BLaER1 (cell line): ENCODE data around the gene MCMBP.
"Not testable (repeated sequence)": the region's sequence is repeated elsewhere in the genome, so short reads cannot be mapped to it uniquely, and the experiment has no call there.

ENCODE experiments used
- H3K27ac ChIP-seq: shearing (Covaris generic); formaldehyde crosslinking; 2 replicates; pipeline ENCODE4 v1.8.1; 2022
- H3K27me3 ChIP-seq: shearing (Covaris generic); formaldehyde crosslinking; 2 replicates; pipeline ENCODE4 v1.8.1; 2022
- H3K36me3 ChIP-seq: shearing (Covaris generic); formaldehyde crosslinking; 2 replicates; pipeline ENCODE4 v1.8.1; 2022
- H3K4me1 ChIP-seq: shearing (Covaris generic); formaldehyde crosslinking; 2 replicates; pipeline ENCODE4 v1.8.1; 2022
- H3K4me2 ChIP-seq: shearing (Covaris generic); formaldehyde crosslinking; 2 replicates; pipeline ENCODE4 v1.8.1; 2022
- H3K4me3 ChIP-seq: shearing (Covaris generic); formaldehyde crosslinking; 2 replicates; pipeline ENCODE4 v1.8.1; 2022
- H3K9ac ChIP-seq: shearing (Covaris generic); formaldehyde crosslinking; 2 replicates; pipeline ENCODE4 v1.8.1; 2022
- H3K9me3 ChIP-seq: shearing (Covaris generic); formaldehyde crosslinking; 2 replicates; pipeline ENCODE4 v1.8.1; 2022
- H4K20me1 ChIP-seq: shearing (Covaris generic); formaldehyde crosslinking; 2 replicates; pipeline ENCODE4 v1.8.1; 2022
- Cebpa-rat ChIP-seq: shearing (Covaris generic); IDR thresholded peaks from 2 replicates; pipeline ENCODE4 v1.8.1; 2022

The MCMBP gene

DNA sequence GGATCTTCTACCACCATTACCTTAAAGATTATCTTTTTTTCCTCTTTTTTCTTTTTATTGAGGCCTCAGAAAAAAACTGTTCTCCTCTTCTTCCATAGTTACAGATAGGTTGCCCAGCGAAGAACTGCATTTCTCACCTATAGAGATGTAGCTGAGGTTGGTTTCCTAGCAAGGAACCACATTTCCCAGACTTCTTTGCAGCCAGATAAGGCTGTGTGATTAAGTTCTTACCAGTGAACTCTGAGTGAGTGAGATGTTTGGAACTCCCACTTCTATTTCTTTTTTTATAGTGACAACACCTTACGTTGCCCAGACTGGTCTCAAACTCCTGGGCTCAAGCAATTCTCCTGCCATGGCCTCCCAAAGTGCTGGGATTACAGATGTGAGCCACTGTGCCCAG is 5.9 kb upstream of the MCMBP start:
- no peaks in the 10 kb centered on the region for H3K36me3 ChIP-seq
- peaks cover 10% of the 10 kb centered on the region for H3K4me1 ChIP-seq
- no peak overlapping the region for H3K4me3 ChIP-seq
- no peak overlapping the region for H3K9ac ChIP-seq
- H3K4me2 ChIP-seq: no peak overlapping the region
- TF ChIP-seq Cebpa-rat: no peak
- H3K9me3 ChIP-seq: 0 out of 2 replicates have a peak, but pooled peaks cover 7% of the 10 kb centered on the region
- H3K27me3 ChIP-seq: no peaks in the 10 kb centered on the region
- H3K27ac ChIP-seq: no peak overlapping the region
- H4K20me1 ChIP-seq: no peaks in the 10 kb centered on the region

DNA sequence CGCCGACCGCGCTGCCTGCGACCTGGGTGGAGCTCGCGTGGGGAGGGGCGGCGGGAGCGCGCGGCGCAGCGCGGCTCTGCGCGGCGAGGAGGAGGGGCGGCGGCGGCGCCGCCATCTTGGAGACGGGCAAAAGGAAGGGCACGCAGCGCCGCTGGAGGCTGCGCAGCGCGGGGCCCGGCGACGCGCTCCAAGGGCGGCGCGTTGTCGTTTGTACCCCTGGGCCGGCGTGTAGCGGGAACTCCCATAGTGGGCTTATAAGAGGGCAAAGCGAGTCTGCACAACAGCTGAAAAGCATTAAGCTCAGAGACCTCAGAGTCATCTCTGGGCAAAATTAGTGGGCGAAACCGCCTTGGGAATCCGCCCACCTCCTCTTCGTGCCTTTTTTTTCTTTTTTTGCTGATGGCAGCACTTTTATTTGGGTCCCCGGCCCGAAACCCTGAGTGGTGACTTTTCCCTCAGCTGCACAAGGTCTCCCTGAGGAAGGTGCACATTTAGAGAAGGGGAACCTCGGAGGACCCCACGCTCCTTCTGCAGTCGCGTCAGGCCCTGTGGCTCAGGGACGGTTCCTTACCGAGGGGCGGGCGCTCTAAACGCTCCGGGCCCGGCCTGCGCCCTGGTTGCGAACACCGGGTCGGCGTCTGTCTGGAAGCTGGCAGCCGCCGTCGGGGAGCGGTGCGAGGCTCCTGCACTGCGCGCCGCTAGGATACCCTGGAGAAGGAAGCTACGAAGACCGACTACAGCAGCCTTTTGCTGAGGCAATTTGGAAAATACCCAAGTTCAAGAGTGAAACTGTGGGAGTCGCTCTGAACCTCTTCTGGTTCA is 428 bp upstream of the MCMBP start:
- H3K4me1 ChIP-seq: peaks cover 44% of the 10 kb centered on the region
- peaks cover 40% of the 10 kb centered on the region for H4K20me1 ChIP-seq
- H3K4me3 ChIP-seq: peak overlapping the region; percentile 92
- 0 out of 2 replicates have a peak, but pooled peaks cover 3% of the 10 kb centered on the region for H3K9me3 ChIP-seq
- peak overlapping the region; percentile 85 for H3K4me2 ChIP-seq
- peak overlapping the region; percentile 97 for H3K9ac ChIP-seq
- H3K27ac ChIP-seq: peak overlapping the region; percentile 98
- no peaks in the 10 kb centered on the region for H3K27me3 ChIP-seq
- TF ChIP-seq Cebpa-rat: no peak
- peaks cover 15% of the 10 kb centered on the region for H3K36me3 ChIP-seq

- H3K4me3 ChIP-seq: peak overlapping the region; percentile 92
- peaks cover 51% of the 10 kb centered on the region for H4K20me1 ChIP-seq
- H3K9me3 ChIP-seq: peaks cover 13% of the 10 kb centered on the region; the same call in 1 of the 2 replicates
- peak; percentile 56; the same call in 1 of the 2 replicates for TF ChIP-seq Cebpa-rat
- peak overlapping the region; percentile 98 for H3K27ac ChIP-seq
- H3K9ac ChIP-seq: peak overlapping the region; percentile 97
- peaks cover 52% of the 10 kb centered on the region for H3K4me1 ChIP-seq
- peak overlapping the region; percentile 85 for H3K4me2 ChIP-seq
- H3K27me3 ChIP-seq: no peaks in the 10 kb centered on the region
- H3K36me3 ChIP-seq: peaks cover 25% of the 10 kb centered on the region
Measured at GRCh38 chr10:119871881-119872609, 598 bp downstream of the MCMBP start.

GRCh38 chr10:119869398-119869797 is 3.2 kb downstream of the MCMBP start:
- H4K20me1 ChIP-seq: peaks cover 71% of the 10 kb centered on the region
- H3K9ac ChIP-seq: not testable (repeated sequence)

GRCh38 chr10:119867317-119867716 is 5.3 kb downstream of the MCMBP start:
- H3K4me1 ChIP-seq: peaks cover 41% of the 10 kb centered on the region

More at GRCh38 chr10:119869398-119869797, 3.2 kb downstream of the MCMBP start:
- Histone ChIP-seq H3K4me2 (peak overlapping the region; percentile 85; the same call in 1 of the 2 replicates), H3K9me3 (peaks cover 40% of the 10 kb centered on the region), H3K36me3 (peaks cover 51% of the 10 kb centered on the region), H3K4me1 (peaks cover 51% of the 10 kb centered on the region)
- not testable (repeated sequence) for H3K27me3 ChIP-seq, H3K4me3 ChIP-seq, H3K27ac ChIP-seq

DNA sequence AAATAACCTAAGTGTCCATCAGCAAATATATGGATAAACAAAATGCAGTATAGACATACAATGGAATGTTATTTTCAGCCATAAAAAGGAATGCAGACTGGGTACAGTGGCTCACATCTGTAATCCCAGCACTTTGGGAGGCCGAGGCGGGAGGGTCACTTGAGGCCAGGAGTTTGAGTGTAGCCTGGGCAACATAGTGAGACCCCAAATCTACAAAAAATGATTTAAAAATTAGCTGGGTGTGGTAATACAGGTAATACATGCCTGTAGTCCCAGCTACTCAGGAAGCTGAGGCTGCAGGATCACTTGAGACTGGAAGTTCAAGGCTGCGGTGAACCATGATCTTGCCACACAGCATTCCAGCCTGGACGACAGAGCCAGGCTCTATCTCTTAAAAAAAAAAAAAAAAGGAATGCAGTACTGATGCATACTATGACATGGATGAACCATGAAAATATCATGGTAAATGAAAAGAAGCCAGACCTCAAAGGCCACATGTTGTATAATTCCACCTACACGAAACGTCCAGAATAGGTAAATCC is 6.9 kb downstream of the MCMBP start:
- Histone ChIP-seq H3K27ac (no peak overlapping the region), H3K4me3 (no peak overlapping the region; the same call in 1 of the 2 replicates), H3K4me2 (no peak overlapping the region), H3K9me3 (peaks cover 52% of the 10 kb centered on the region), H3K9ac (no peak overlapping the region), H4K20me1 (peaks cover 91% of the 10 kb centered on the region), H3K36me3 (peaks cover 67% of the 10 kb centered on the region), H3K27me3 (no peaks in the 10 kb centered on the region), H3K4me1 (peaks cover 46% of the 10 kb centered on the region)
- TF ChIP-seq Cebpa-rat: no peak

More at GRCh38 chr10:119867317-119867716, 5.3 kb downstream of the MCMBP start:
- H3K9me3 ChIP-seq: peaks cover 52% of the 10 kb centered on the region
- H3K4me2 ChIP-seq: no peak overlapping the region
- H3K27ac ChIP-seq: no peak overlapping the region
- no peak overlapping the region for H3K9ac ChIP-seq
- peaks cover 89% of the 10 kb centered on the region for H4K20me1 ChIP-seq
- no peaks in the 10 kb centered on the region for H3K27me3 ChIP-seq
- H3K4me3 ChIP-seq: no peak overlapping the region
- H3K36me3 ChIP-seq: peaks cover 67% of the 10 kb centered on the region
- TF ChIP-seq Cebpa-rat: no peak

- Histone ChIP-seq H3K4me1 (peaks cover 46% of the 10 kb centered on the region), H3K9me3 (peaks cover 52% of the 10 kb centered on the region), H3K4me2 (no peak overlapping the region), H3K9ac (no peak overlapping the region), H3K4me3 (no peak overlapping the region), H3K36me3 (peaks cover 62% of the 10 kb centered on the region), H3K27me3 (no peaks in the 10 kb centered on the region), H4K20me1 (peaks cover 91% of the 10 kb centered on the region), H3K27ac (no peak overlapping the region)
- no peak for TF ChIP-seq Cebpa-rat
Measured at GRCh38 chr10:119863951-119864565, 8.6 kb downstream of the MCMBP start.

- Histone ChIP-seq H3K9ac (no peak overlapping the region), H3K9me3 (peaks cover 44% of the 10 kb centered on the region), H3K4me1 (peaks cover 36% of the 10 kb centered on the region), H3K27me3 (no peaks in the 10 kb centered on the region), H3K36me3 (peaks cover 55% of the 10 kb centered on the region), H3K27ac (no peak overlapping the region), H3K4me3 (no peak overlapping the region), H3K4me2 (no peak overlapping the region), H4K20me1 (peaks cover 91% of the 10 kb centered on the region)
- TF ChIP-seq Cebpa-rat: no peak
Measured at GRCh38 chr10:119862524-119862923, 10.1 kb downstream of the MCMBP start.

GRCh38 chr10:119860866-119861607 is 11.6 kb downstream of the MCMBP start:
- Histone ChIP-seq H3K4me3 (no peak overlapping the region), H3K27ac (no peak overlapping the region), H4K20me1 (peaks cover 88% of the 10 kb centered on the region), H3K4me2 (peak overlapping the region; percentile 23), H3K4me1 (peaks cover 34% of the 10 kb centered on the region), H3K27me3 (no peaks in the 10 kb centered on the region), H3K9ac (no peak overlapping the region), H3K36me3 (peaks cover 54% of the 10 kb centered on the region), H3K9me3 (peaks cover 29% of the 10 kb centered on the region)
- TF ChIP-seq Cebpa-rat: no peak
